ENCODE data around the gene EVA1C. TPM values are rescaled to one million over a fixed set of nuclear protein-coding genes. Genes with fewer than 3 reads are reported as not detected.
A peak's percentile ranks its signal among the peaks of the same experiment; 100 is the strongest.

Gene EVA1C
- total RNA-seq, 1 experiment from 2014 or later = 16.1 TPM

DNA sequence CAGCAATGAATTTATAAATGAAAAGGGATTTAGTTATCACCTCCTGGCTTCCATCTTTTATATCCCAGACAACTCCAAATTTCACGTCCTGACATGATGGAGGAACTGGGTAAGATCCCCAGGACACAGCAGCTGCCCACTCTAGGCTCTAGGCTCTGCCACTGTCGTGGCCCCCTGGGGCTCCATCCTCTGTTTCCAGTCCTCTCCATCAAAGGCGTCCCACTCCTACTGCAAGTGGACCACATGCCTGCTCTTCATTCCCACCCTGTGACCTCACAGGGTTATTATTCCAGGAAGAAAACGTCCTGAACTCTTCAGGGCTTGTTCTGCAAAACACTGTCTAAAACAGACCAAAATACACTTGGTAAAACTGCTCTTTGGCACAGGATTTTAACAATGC is 31.6 kb upstream of the EVA1C start:
- Histone ChIP-seq H2AFZ (ENCODE audit: low read length) (no peak overlapping the region), H3K36me3 (ENCODE audit: low read depth, low read length) (peaks cover 61% of the 10 kb centered on the region), H3K4me2 (ENCODE audit: low read length) (no peak overlapping the region), H4K20me1 (ENCODE audit: low read length) (peaks cover 24% of the 10 kb centered on the region), H3K4me3 (ENCODE audit: low read length) (no peak overlapping the region), H3F3A (ENCODE audit: low read length, unreplicated experiment) (no peaks in the 10 kb centered on the region), H3K9ac (ENCODE audit: low read length) (no peak overlapping the region), H3K9me2 (replicated peaks; ENCODE audit: low read length) (no peaks in the 10 kb centered on the region), H3K27ac (ENCODE audit: low read length) (no peak overlapping the region), H3K9me3 (ENCODE audit: low read length) (no peaks in the 10 kb centered on the region), H3K27me3 (ENCODE audit: low read length) (no peaks in the 10 kb centered on the region), H3K4me1 (ENCODE audit: insufficient read depth, low read length) (peaks cover 27% of the 10 kb centered on the region), H3K79me2 (ENCODE audit: low read length) (peaks cover 78% of the 10 kb centered on the region)
- TSS peak; percentile 5 for BruUV-seq (replicated peaks)
- POLR2A ChIA-PET (ENCODE audit: unreplicated experiment) = no interaction called here
- TF ChIP-seq EZH2 (IDR thresholded peaks at IDR 0.05; ENCODE audit: low read length, unreplicated experiment) (no peak), EZH2phosphoT487 (IDR thresholded peaks at IDR 0.05; ENCODE audit: borderline replicate concordance, low read length) (no peak)
- TF ChIP-seq, protein P1, sequence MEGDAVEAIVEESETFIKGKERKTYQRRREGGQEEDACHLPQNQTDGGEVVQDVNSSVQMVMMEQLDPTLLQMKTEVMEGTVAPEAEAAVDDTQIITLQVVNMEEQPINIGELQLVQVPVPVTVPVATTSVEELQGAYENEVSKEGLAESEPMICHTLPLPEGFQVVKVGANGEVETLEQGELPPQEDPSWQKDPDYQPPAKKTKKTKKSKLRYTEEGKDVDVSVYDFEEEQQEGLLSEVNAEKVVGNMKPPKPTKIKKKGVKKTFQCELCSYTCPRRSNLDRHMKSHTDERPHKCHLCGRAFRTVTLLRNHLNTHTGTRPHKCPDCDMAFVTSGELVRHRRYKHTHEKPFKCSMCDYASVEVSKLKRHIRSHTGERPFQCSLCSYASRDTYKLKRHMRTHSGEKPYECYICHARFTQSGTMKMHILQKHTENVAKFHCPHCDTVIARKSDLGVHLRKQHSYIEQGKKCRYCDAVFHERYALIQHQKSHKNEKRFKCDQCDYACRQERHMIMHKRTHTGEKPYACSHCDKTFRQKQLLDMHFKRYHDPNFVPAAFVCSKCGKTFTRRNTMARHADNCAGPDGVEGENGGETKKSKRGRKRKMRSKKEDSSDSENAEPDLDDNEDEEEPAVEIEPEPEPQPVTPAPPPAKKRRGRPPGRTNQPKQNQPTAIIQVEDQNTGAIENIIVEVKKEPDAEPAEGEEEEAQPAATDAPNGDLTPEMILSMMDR (conservative IDR thresholded peaks at IDR 0.05; ENCODE audit: low read depth, low read length) = no peak
- CTCF ChIA-PET = no interaction called here
- ATAC-seq (no peak), DNase-seq (no peak)
- intact Hi-C loops (cut with micrococcal nuclease) = no loop called here

DNA sequence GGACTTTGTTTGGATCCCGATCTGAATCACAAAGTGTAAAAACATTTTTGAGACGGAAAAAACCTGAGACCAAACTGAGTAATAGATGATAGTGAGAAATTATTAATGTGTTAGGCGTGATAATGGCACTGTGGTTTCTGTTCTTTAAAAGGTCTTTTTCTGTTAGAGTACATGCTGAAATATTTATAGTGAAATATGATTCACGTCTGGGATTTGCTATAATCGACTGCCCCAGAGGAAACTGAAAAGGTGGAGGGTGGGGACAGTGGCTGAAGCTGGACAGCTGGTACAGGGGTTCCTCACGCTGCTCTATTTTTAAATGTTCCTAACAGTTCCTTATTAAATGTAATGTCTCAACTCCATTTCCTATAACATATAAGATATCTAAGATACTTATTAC is 30.9 kb upstream of the EVA1C start:
- ChIA-PET POLR2A (ENCODE audit: unreplicated experiment) (no interaction called here), CTCF (no interaction called here)
- intact Hi-C loops (cut with micrococcal nuclease) = no loop called here
- H3K9ac ChIP-seq (ENCODE audit: low read length) = peak overlapping the region; percentile 47
- no peaks in the 10 kb centered on the region for H3K9me3 ChIP-seq (ENCODE audit: low read length)
- H3K27me3 ChIP-seq (ENCODE audit: low read length) = no peaks in the 10 kb centered on the region
- TF ChIP-seq EZH2phosphoT487 (IDR thresholded peaks at IDR 0.05; ENCODE audit: borderline replicate concordance, low read length) = no peak
- TF ChIP-seq, protein P1 (conservative IDR thresholded peaks at IDR 0.05; ENCODE audit: low read depth, low read length) = no peak
- TF ChIP-seq EZH2 (IDR thresholded peaks at IDR 0.05; ENCODE audit: low read length, unreplicated experiment) = no peak
- no peak overlapping the region for H3K4me3 ChIP-seq (ENCODE audit: low read length)
- H3K4me1 ChIP-seq (ENCODE audit: insufficient read depth, low read length) = peaks cover 27% of the 10 kb centered on the region
- BruUV-seq (replicated peaks) = no TSS peak
- H3K36me3 ChIP-seq (ENCODE audit: low read depth, low read length) = peaks cover 61% of the 10 kb centered on the region
- peak overlapping the region; percentile 79 for H3K27ac ChIP-seq (ENCODE audit: low read length)
- H3F3A ChIP-seq (ENCODE audit: low read length, unreplicated experiment) = no peaks in the 10 kb centered on the region
- ATAC-seq (no peak), DNase-seq (no peak)
- H3K4me2 ChIP-seq (ENCODE audit: low read length) = peak overlapping the region; percentile 49
- H2AFZ ChIP-seq (ENCODE audit: low read length) = no peak overlapping the region
- H3K79me2 ChIP-seq (ENCODE audit: low read length) = peaks cover 84% of the 10 kb centered on the region
- peaks cover 30% of the 10 kb centered on the region for H4K20me1 ChIP-seq (ENCODE audit: low read length)
- H3K9me2 ChIP-seq (replicated peaks; ENCODE audit: low read length) = no peaks in the 10 kb centered on the region

DNA sequence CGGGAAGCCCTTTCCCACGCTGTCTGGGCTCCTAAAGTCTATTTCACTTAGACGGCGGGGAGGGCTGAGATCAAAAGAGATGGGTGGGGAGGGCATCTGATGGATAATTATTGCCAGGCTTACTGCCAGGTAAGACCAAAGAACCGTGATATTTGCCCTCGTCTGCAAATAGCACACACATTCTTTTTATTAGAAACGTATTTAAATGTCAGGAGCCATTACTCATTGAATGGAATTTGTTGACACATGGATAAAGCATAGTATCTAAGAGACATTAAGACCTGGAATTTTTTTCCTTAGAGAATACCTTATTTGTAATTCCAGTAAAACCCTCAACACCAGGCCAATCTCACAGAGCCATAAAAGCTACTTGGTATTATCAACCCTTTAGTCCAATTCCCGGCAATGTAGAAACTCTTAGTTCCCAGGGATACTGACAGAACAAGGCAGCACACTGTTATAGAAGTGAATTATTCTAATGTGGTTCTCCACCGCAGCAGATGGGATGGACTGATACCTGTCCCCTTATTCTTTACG is 30.3 kb upstream of the EVA1C start:
- peak overlapping the region; percentile 79 for H3K27ac ChIP-seq (ENCODE audit: low read length)
- peaks cover 36% of the 10 kb centered on the region for H4K20me1 ChIP-seq (ENCODE audit: low read length)
- no peaks in the 10 kb centered on the region for H3K27me3 ChIP-seq (ENCODE audit: low read length)
- TF ChIP-seq, protein P1 (conservative IDR thresholded peaks at IDR 0.05; ENCODE audit: low read depth, low read length) = no peak
- TF ChIP-seq EZH2phosphoT487 (IDR thresholded peaks at IDR 0.05; ENCODE audit: borderline replicate concordance, low read length) (no peak), EZH2 (IDR thresholded peaks at IDR 0.05; ENCODE audit: low read length, unreplicated experiment) (no peak)
- intact Hi-C loops (cut with micrococcal nuclease) = loop anchor here (1.0 kb wide), 2 partner anchors 10 to 11 kb away; partner anchors contain the start of gene URB1
- no peak overlapping the region for H3K4me3 ChIP-seq (ENCODE audit: low read length)
- H3K9me3 ChIP-seq (ENCODE audit: low read length) = no peaks in the 10 kb centered on the region
- ChIA-PET CTCF (interaction anchor here (0.5 kb wide), 1 partner anchor 11 kb away, joined by 3 read pairs; no protein-coding TSS in a partner anchor), POLR2A (ENCODE audit: unreplicated experiment) (no interaction called here)
- ATAC-seq (peak; percentile 85), DNase-seq (peak; percentile 92)
- peak overlapping the region; percentile 47 for H3K9ac ChIP-seq (ENCODE audit: low read length)
- no TSS peak for BruUV-seq (replicated peaks)
- H3K9me2 ChIP-seq (replicated peaks; ENCODE audit: low read length) = no peaks in the 10 kb centered on the region
- no peak overlapping the region for H2AFZ ChIP-seq (ENCODE audit: low read length)
- no peaks in the 10 kb centered on the region for H3F3A ChIP-seq (ENCODE audit: low read length, unreplicated experiment)
- H3K79me2 ChIP-seq (ENCODE audit: low read length) = peaks cover 90% of the 10 kb centered on the region
- peaks cover 27% of the 10 kb centered on the region for H3K4me1 ChIP-seq (ENCODE audit: insufficient read depth, low read length)
- H3K4me2 ChIP-seq (ENCODE audit: low read length) = peak overlapping the region; percentile 49
- peaks cover 61% of the 10 kb centered on the region for H3K36me3 ChIP-seq (ENCODE audit: low read depth, low read length)
